ENCODE results near the gene SLC22A13. TPM values are rescaled to one million over a fixed set of nuclear protein-coding genes. Genes with fewer than 3 reads are reported as not detected.

SLC22A13 gene
- total and polyA plus RNA-seq, 9 of the 15 experiments (the other 6 are each of a cell fraction or from before 2014, with no cell fraction given) = 0.09 to 0.49 (median 0.17) TPM; not detected in 3

DNA sequence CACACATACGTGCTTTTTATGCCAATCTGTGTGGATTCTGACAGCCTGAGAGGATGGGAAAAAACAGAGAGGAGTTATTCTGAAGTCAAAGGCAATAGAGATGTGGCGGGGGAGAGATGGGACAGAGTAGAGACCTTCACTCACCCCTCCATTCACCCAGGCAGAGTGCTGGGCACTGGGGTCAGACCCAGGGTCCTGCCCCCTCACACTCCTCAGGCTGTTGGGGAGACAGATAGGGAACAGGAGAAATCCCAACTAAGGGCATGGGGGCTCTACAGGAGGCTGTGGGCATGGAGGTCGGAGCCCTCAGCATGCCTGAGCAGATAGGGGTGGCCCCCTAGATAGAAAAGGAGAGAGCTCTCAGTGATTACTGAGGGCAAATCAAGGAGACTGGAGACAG lies 46.7 kb downstream of the SLC22A13 start (continued):
- TF ChIP-seq, protein P1, sequence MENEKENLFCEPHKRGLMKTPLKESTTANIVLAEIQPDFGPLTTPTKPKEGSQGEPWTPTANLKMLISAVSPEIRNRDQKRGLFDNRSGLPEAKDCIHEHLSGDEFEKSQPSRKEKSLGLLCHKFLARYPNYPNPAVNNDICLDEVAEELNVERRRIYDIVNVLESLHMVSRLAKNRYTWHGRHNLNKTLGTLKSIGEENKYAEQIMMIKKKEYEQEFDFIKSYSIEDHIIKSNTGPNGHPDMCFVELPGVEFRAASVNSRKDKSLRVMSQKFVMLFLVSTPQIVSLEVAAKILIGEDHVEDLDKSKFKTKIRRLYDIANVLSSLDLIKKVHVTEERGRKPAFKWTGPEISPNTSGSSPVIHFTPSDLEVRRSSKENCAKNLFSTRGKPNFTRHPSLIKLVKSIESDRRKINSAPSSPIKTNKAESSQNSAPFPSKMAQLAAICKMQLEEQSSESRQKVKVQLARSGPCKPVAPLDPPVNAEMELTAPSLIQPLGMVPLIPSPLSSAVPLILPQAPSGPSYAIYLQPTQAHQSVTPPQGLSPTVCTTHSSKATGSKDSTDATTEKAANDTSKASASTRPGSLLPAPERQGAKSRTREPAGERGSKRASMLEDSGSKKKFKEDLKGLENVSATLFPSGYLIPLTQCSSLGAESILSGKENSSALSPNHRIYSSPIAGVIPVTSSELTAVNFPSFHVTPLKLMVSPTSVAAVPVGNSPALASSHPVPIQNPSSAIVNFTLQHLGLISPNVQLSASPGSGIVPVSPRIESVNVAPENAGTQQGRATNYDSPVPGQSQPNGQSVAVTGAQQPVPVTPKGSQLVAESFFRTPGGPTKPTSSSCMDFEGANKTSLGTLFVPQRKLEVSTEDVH (IDR thresholded peaks at IDR 0.05; ENCODE audit: low read depth, partially characterized antibody) = no peak

DNA sequence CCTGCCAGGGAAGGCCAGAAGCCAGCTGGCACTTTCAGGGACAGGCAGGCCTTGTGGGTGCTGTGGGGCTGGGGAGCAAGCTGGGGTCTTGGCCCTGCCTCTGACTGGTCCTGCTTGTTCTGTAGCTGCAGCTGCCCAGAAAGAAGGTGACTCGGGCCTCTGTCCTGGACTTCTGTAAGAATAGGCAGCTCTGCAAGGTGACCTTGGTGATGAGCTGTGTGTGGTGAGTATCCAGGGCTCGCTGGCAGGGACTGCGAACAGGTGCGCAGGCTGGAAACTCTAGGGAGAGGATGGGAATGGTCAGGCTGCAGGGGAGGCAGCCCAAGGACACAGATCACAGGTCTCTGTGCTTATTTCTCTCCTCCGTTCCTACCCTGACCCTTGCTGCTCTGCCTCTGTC lies 47.7 kb downstream of the SLC22A13 start:
- H3K79me2 ChIP-seq (ENCODE audit: control insufficient read depth, insufficient read depth, low read length) = no peaks in the 10 kb centered on the region
- H3K4me3 ChIP-seq = no peak overlapping the region
- no peak for DNase-seq (ENCODE audit: extremely low read depth in 1 of 4, low spot score in 3 of 4)
- ATAC-seq = no peak
- 33% methylated on average over 4 of the region's 5 CpGs for WGBS (ENCODE audit: insufficient coverage, low coverage, missing lambda C conversion rate)
- H3K27me3 ChIP-seq (ENCODE audit: control insufficient read depth in 2 of 2, insufficient read depth in 2 of 2, low read length in 2 of 2) = peaks cover 23 to 86% of the 10 kb centered on the region in 2 experiments
- BruUV-seq (replicated peaks) = no TSS peak
- H3K4me1 ChIP-seq (replicated peaks in 1 of 2; ENCODE audit: control insufficient read depth in 2 of 2, insufficient read depth in 2 of 2, low read length in 2 of 2) = peaks cover 0 to 7% of the 10 kb centered on the region in 2 experiments; a peak in 2 of 5 replicates
- no peak overlapping the region for H3K4me2 ChIP-seq (ENCODE audit: insufficient read depth, low read length)
- in situ Hi-C loops (cut with MboI) = no loop called here
- H4K20me1 ChIP-seq (replicated peaks; ENCODE audit: control insufficient read depth, insufficient read depth, low read length) = no peaks in the 10 kb centered on the region
- no peaks in the 10 kb centered on the region for H3K36me3 ChIP-seq (ENCODE audit: control insufficient read depth, insufficient read depth, low read length)
- FAIRE-seq = no peak
- 0 out of 4 replicates have a peak overlapping the region, but pooled peaks of 1 of the 2 experiments have one; percentile 21 for H3K9ac ChIP-seq (ENCODE audit: insufficient read depth in 1 of 2, low read depth in 2 of 2, low read length in 2 of 2)
- H3K9me3 ChIP-seq (replicated peaks; ENCODE audit: control insufficient read depth, insufficient read depth, low read depth, low read length) = no peaks in the 10 kb centered on the region
- no peak overlapping the region for H2AFZ ChIP-seq (ENCODE audit: low read depth, low read length)
- ChIA-PET POLR2A (no interaction called here), CTCF (ENCODE audit: low intra/inter-chr PET ratio) (no interaction called here)
- intact Hi-C loops (cut with micrococcal nuclease) = no loop called here
- TF ChIP-seq, protein P2, sequence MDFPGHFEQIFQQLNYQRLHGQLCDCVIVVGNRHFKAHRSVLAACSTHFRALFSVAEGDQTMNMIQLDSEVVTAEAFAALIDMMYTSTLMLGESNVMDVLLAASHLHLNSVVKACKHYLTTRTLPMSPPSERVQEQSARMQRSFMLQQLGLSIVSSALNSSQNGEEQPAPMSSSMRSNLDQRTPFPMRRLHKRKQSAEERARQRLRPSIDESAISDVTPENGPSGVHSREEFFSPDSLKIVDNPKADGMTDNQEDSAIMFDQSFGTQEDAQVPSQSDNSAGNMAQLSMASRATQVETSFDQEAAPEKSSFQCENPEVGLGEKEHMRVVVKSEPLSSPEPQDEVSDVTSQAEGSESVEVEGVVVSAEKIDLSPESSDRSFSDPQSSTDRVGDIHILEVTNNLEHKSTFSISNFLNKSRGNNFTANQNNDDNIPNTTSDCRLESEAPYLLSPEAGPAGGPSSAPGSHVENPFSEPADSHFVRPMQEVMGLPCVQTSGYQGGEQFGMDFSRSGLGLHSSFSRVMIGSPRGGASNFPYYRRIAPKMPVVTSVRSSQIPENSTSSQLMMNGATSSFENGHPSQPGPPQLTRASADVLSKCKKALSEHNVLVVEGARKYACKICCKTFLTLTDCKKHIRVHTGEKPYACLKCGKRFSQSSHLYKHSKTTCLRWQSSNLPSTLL (IDR thresholded peaks at IDR 0.05) = no peak
- TF ChIP-seq, protein P3, sequence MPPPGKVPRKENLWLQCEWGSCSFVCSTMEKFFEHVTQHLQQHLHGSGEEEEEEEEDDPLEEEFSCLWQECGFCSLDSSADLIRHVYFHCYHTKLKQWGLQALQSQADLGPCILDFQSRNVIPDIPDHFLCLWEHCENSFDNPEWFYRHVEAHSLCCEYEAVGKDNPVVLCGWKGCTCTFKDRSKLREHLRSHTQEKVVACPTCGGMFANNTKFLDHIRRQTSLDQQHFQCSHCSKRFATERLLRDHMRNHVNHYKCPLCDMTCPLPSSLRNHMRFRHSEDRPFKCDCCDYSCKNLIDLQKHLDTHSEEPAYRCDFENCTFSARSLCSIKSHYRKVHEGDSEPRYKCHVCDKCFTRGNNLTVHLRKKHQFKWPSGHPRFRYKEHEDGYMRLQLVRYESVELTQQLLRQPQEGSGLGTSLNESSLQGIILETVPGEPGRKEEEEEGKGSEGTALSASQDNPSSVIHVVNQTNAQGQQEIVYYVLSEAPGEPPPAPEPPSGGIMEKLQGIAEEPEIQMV (tag; conservative IDR thresholded peaks at IDR 0.05; ENCODE audit: low read depth) = no peak
- TF ChIP-seq NELFE (IDR thresholded peaks at IDR 0.05; ENCODE audit: insufficient read depth, insufficient read length) (no peak), ZNF316 (IDR thresholded peaks at IDR 0.05) (no peak), MXI1 (IDR thresholded peaks at IDR 0.05; ENCODE audit: low read depth, low read length) (no peak), SMARCB1 (IDR thresholded peaks at IDR 0.05; ENCODE audit: insufficient read length, low read depth) (no peak), TSC22D4 (tag; IDR thresholded peaks at IDR 0.05) (no peak), FOXJ3 (CRISPR knock-in tag; IDR thresholded peaks at IDR 0.05) (no peak), ZNF146 (CRISPR knock-in tag; IDR thresholded peaks at IDR 0.05; ENCODE audit: unreplicated experiment) (no peak)
- TF ChIP-seq, protein P4, sequence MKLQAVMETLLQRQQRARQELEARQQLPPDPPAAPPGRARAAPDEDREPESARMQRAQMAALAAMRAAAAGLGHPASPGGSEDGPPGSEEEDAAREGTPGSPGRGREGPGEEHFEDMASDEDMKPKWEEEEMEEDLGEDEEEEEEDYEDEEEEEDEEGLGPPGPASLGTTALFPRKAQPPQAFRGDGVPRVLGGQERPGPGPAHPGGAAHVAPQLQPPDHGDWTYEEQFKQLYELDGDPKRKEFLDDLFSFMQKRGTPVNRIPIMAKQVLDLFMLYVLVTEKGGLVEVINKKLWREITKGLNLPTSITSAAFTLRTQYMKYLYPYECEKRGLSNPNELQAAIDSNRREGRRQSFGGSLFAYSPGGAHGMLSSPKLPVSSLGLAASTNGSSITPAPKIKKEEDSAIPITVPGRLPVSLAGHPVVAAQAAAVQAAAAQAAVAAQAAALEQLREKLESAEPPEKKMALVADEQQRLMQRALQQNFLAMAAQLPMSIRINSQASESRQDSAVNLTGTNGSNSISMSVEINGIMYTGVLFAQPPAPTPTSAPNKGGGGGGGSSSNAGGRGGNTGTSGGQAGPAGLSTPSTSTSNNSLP (IDR thresholded peaks at IDR 0.05; ENCODE audit: borderline replicate concordance, low read depth, low read length) = no peak
- H3K27ac ChIP-seq (ENCODE audit: extremely low read depth, low read depth, low read length) = no peak overlapping the region
- no peaks in the 10 kb centered on the region for H3K9me1 ChIP-seq (ENCODE audit: control insufficient read depth, insufficient read depth, low read length)

All from K562 (cell line).